GM13976 (cell line): ENCODE results near the gene GPRC5D.

Experiments used
- DNase-seq: peaks from one replicate; pipeline ENCODE4 v3.0.0; 2012; ENCODE audit warnings: low spot score
- CTCF ChIP-seq: IDR thresholded peaks from 2 replicates; pipeline ENCODE4 v1.5.1; 2012; ENCODE audit warnings: borderline replicate concordance, mild to moderate bottlenecking; ENCODE audit not compliant: insufficient read depth; ENCODE audit errors: extremely low read depth, missing control alignments, control extremely low read depth
- in situ Hi-C: fragments of 300-500 bp; cut with MboI; formaldehyde crosslinking; loops from one replicate; pipeline ENCODE4 v1.12.0; 2022; ENCODE audit warnings: low sequenced_read_pairs, mixed read lengths, inconsistent platforms; ENCODE audit not compliant: unreplicated experiment

Gene GPRC5D

GRCh38 chr12:12915656-12916055, 36.3 kb downstream of the GPRC5D start:
- in situ Hi-C loops, result no loop called here
- no peak for DNase-seq
- no peak for TF ChIP-seq CTCF

GRCh38 chr12:12912711-12913110, 39.3 kb downstream of the GPRC5D start:
- TF ChIP-seq CTCF, result no peak
- no peak for DNase-seq
- in situ Hi-C loops, result loop anchor here (5.0 kb wide), 1 partner anchor 300 kb away; no protein-coding TSS in a partner anchor

- TF ChIP-seq CTCF, result no peak
- in situ Hi-C loops, result loop anchor here (5.0 kb wide), 1 partner anchor 302 kb away; no protein-coding TSS in a partner anchor
- DNase-seq, result no peak
Measured at GRCh38 chr12:12909995-12910420, 42.0 kb downstream of the GPRC5D start.

GRCh38 chr12:12909228-12909994, 42.6 kb downstream of the GPRC5D start:
- peak; percentile 44 for DNase-seq
- in situ Hi-C loops, result no loop called here
- no peak for TF ChIP-seq CTCF

GRCh38 chr12:12908711-12909110, 43.3 kb downstream of the GPRC5D start:
- DNase-seq, result no peak
- TF ChIP-seq CTCF, result no peak
- in situ Hi-C loops, result no loop called here

GRCh38 chr12:12908252-12908651, 43.7 kb downstream of the GPRC5D start:
- TF ChIP-seq CTCF, result no peak
- in situ Hi-C loops, result no loop called here
- DNase-seq, result no peak
